HG03095 (cell line): ENCODE results near the gene CCDC102B.
"Not testable (repeated sequence)": the region's sequence is repeated elsewhere in the genome, so short reads cannot be mapped to it uniquely, and the experiment has no call there.

Experiments used
- ATAC-seq: cut with Tn5 transposase; IDR thresholded peaks from one replicate; pipeline ENCODE4 v1.9.1; 2021; ENCODE audit warnings: moderate library complexity; ENCODE audit not compliant: unreplicated experiment

Gene CCDC102B

DNA sequence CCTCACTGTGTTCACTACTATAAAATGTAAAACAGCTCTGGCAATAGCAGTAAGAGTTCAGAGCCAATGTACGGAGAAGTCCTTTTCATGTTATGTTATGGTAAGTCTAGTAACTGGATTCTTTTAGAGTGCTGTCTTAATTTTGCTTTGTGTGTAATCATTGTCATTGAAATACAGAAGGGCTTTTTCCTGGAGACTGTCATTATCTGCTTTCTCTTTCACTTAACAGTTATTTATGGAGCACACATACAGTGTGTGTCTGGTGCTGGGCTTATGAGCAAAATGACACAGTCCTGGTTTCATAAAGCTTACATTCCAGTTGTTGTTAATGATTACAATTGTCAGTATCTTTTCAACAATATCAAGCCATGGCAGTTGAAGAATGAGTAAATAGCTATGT lies 95.5 kb downstream of the CCDC102B start:
- no peak for ATAC-seq

DNA sequence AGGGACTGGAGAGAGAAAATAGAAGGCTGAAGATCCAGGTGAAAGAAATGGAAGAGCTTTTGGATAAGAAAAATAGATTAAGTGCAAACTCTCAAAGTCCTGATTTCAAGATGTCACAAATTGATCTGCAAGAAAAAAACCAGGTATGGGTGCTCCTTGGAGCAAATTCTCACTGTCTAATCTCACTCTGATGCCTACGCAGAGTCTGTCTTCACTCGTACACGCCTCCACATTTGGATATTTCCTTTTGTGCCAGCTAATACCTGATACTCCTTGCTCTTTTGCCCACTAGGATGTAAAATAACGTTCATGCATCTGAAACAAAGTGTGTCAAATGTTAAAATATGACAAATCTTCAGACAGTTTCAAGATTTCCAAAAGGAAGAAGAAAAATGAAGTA lies 99.4 kb downstream of the CCDC102B start:
- ATAC-seq: no peak

DNA sequence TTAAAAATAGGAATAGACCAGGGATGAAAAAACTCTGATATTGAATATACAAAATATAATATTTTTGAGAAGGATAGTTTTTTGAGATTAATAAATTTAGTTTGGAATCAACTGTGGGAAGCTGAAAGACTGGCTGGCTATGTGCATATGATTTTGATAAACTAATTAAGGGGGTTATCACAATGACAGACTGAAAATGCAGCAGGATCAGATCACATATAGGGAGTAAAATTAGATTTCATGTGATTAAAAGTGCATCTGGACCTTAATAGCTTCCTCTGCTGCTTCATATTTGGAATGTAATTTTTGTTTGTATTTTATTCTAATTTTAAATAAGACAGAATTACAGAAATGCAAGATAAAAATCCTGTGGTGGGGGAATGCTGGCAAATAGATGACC lies 111.7 kb downstream of the CCDC102B start:
- no peak for ATAC-seq

DNA sequence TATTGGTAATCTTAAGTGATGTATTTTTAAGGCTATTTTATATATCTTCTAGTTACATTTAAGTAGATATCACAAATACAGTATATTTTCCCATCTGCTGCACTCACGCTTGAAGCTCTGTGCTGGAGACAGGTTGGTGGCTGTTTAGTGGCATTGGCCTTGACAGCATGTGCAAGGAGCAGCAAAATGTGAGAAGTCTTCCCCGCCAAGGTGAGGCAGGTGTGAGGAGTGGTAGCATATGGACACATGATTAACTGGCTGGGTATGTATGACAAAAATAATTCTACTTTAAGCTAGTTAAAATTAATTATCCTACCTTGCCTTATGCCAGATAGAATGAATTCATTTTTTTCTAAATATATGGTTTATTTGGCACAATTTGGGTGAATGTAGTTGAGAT lies 117.2 kb downstream of the CCDC102B start:
- no peak for ATAC-seq

DNA sequence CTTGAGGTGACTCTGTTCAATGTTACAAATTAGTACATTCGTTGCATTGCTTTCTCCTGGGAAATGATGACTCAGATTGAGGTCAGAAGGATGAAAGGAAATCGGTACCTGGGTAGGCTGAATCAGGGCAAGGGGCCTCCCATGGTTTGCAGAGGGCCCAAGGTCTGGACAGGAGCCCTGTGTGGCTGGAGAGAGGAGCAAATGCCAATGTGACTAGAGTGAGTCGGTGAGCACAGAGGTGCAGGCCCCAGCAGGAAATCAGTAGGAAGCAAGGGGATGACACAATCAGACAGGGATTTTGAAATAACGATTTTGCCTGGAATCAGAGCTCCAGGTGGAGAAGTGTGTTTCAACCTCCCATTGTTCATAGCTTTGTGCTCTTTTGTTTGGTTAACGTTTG lies 118.9 kb downstream of the CCDC102B start:
- no peak for ATAC-seq

DNA sequence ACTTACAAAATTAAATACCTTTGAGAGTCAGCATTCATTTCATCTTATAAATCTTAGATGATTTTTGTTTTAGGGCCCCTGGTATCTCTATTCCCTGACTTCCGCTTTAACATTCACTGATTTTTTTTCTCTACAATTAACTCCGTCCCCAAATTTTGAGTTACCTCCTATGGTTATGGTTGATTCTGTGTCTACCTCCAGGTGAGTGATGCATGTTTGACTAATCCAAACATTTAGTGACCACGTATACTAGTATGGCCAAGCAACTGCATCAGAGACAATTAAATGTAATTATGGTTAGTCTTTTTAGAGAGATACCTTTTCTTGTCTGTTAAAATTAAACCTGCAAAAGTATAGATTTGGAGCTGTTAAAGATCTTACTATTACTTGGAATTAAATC lies 120.3 kb downstream of the CCDC102B start:
- no peak for ATAC-seq

DNA sequence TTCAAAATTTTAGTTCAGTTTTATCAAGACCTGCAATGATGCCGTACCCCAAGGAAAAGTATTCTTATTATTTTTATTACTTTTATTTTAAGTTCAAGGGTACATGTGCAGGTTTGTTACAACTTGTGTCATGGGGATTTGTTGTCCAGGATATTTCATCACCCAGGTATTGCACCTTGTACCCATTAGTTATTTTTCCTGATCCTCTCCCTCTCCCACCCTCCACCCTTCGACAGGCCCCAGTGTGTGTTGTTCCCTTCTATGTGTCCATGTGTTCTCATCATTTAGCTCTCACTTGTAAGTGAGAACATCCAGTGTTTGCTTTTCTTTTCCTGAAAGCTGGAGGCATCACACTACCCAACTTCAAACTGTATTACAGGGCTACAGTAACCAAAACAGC lies 122.0 kb downstream of the CCDC102B start:
- ATAC-seq: no peak

DNA sequence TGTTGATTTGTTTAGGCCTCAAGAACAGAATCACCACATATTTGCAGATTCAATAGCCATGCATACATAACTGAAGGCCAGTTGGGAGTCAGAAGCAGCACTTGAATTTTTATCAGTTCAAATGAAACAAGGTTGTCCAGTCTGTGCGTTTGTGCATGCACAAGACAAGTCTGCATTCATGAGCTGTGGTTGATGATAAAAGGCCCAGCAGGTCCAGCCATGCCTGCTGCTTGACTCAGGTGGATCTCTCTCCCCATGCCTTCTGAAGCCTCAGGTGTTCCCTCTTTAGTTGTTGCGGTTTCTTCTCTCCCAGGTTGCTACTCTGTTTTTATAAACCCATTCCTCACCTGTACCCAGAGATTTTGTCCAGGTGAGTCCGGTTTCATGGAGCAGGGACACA lies 124.5 kb downstream of the CCDC102B start:
- no peak for ATAC-seq

DNA sequence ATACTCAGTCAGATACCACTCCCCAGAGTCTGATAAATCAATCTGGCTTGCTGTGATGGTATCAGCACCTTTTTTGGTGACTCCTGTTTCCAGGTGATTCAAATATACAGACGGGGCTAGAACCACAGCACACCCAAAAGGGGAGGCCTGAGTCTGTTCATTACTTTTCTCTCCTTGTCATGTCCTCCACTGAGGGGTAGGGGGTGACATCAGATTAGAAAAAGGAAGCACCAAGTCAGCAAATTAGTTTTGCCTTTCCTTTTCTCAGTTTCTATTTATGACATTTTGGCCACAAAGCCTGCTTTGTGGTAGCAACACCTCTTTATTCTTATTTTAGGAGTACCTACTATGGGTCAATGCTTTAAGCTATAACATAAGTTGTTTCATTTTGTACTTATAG lies 127.4 kb downstream of the CCDC102B start:
- peak; percentile 86 for ATAC-seq

DNA sequence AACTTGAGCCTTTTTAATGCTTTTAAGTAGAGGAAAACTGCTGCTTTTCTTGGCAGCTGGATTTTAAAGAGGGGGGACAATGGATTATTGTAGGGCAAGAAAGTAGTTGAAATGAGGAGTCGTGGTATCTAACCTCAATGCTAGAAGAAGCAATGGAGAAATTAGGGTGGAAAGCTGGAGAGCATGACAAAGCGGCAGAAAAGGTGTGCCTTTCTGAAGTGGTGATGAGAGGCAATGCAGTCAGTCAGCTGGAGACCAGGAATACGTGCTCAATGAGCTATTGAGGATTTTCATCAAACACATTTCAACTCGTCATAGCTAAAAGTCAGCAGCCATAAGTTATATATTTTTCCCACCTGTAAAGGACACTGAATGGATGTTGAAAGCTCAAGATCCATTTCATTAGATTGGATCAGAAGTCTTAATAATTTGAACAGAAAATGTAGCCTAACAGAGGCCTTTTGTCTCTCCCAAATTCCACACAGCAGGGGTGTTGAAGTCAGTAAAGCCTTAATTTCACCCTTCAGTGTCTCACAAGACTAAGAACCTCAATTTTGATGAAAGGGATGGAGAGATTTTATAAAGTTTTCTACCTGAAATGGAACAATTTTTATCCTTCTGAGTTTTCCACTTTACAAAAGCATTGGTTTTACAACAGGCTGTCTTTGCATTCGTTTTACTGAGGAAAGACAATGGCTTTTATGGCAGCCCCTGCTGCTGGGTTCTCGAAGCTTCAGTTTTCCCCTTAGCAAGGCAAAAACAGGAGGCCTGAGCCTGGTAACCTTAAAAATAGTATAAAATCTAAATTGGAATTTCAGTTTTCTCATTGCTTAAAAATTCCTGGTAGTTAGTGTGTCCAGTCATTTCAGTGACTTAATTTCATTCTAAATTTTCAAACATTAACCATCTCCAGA lies 131.1 kb downstream of the CCDC102B start:
- no peak for ATAC-seq

DNA sequence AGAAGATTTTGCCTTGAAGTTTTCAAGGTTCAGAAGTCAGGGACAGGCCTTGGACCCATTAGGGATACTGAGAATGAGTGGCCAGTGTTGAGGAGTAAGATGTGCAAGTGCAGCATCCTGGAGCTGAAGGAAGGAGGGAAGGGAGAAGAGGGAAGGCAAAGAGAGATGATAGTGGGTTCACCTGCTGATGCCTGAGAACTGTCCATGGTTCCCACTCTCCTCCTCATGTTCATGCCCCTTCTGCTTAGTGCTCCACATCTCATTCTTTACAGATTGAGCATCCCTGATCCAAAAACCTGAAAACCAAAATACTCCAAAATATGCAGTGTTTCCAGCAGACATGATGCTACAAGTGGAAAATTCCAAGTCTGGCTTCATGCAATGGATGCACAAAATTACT lies 137.8 kb downstream of the CCDC102B start:
- ATAC-seq: no peak

DNA sequence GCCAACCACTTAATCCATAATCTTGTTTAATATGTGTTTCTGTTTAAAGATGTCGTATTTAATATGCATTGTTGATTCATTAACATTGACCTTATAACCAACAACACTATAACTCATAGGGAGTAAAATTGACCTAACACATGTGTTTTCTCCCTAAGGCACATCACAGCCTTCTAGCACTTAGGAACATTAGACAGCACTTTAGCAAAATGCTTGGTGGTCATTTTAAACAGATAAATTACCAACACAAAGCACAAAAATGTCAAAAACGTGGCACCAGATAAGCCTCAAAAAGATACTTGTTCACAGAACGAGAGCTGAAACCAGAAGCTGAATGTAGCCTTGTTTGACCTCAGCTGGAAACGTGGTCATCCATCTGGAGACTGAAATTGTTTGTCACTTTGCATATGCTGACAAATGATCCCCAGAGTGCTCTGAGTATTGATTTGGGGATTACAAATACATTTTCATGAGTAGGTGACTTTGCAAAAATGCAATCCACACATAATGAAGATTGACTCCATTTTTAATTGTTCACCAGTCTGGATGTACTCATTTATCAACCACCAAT lies 139.2 kb downstream of the CCDC102B start:
- ATAC-seq: peak; percentile 82

DNA sequence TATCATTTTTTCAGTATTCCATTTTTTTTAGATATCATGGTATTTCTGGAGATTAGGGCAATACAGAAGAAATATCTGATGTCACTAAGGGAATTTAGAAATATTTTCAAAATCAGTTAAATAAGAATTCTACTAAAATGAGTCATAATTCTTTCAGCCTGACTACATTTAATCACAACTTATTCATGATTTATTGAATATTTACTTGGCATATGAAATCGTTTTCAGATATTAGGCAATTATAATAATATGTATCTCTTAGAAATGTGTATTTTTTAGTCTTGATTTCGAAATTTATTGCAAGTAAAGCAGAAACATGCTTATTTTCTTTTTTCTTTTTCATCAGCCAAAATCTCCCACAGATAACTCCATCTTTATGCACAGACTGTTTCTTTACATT lies 142.2 kb downstream of the CCDC102B start:
- no peak for ATAC-seq

DNA sequence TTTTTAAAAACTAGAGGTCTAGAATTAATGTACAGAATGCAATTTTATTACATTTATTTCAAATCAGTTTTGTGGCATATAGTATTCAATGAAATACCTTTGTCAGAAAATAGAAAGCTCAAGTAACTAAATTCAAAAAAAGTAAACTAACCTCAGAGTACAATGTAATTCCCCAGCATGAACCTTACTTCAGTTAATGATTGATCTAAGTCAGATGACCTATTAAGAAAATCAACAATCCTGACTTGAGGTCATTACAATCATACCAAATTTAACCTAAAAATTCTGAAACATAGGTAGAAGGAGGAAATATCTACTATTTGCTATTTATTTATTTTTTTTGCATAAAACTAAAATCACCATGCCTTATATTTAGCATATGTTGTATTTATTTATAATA lies 142.9 kb downstream of the CCDC102B start:
- no peak for ATAC-seq

DNA sequence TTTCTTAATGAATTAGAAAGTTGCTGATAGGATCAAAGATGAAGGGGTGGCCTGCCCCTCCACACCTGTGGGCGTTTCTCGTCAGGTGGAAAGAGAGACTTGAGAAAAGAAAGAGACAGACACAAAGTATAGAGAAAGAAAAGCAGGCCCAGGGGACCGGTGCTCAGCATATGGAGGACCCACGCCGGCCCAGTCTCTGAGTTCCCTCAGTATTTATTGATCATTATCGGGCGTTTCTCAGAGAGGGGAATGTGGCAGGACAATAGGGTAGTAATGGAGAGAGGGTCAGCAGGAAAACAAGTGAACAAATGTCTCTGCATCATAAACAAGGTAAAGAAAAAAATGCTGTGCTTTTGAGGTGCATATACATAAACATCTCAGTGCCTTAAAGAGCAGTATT lies 144.3 kb downstream of the CCDC102B start:
- no peak for ATAC-seq

DNA sequence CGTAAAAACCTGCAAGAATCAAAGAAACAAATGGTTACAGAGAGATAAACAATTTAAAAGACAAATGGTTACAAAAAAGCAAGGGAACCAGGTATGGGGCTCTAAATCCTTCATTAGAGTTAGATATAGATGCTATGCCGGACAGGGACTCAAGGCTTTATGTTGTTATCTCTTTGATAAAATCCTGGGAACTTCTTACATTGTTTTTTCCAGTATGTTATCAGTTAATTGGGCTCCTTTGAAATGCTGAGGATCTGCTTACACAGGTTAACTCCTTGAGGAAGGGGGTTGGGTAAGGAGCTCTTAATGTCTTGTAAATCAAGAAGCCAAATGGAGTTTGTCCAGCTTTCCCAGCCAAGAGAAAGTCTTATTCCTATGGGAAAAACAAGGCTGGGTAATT lies 146.0 kb downstream of the CCDC102B start:
- not testable (repeated sequence) for ATAC-seq

DNA sequence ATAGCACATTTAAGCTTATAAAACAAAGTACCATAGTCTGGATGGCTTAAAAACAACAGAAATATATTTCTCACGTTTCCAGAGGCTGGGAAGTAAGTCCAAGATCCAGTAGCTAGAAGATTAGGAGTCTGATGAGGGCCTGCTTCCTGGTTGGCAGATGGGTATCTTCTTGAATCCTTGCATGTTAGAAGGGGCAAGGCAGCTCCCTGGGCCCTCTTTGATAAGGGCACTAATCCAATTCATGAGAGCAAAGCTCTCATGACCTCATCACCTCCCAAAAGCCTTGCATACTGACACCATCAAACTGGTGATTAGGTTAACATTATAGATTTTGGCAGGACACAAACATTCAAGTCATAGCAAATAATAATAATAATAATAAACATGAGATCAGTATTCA lies 146.4 kb downstream of the CCDC102B start:
- ATAC-seq: no peak

DNA sequence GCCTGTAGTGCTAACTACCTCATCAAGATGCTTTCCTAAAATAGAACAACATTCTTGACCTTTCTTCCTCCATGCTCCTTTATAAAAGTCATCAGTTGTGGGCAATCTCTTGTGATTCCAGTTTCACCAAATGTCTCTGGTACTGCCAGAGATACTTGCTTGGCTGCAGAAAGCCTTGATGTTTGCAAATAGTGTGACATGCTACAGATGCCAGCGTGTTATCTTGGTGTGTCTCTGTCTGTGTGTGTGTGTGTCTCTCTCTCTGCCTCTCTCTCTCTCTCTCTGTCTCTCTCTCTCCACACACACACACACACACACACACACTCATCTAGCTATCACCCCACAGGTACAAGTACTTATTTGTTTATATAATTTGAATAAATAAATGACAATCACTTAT lies 146.9 kb downstream of the CCDC102B start:
- no peak for ATAC-seq

DNA sequence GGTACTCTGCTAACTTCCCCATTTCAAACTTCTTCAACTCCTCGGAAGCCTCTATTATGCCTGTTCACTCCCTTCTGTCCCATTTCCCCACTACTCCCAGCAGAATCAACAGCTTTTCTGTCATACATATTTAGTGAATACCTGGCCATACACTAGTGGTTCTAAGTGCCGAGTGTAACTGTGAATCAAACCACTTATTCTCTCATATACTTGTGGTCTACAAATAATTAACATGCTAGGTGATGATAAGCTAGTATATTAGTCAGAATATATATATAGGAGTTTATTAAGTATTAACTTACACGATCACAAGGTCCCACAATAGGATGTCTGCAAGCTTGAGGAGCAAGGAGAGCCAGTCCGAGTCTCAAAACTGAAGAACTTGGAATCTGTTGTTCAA lies 150.7 kb downstream of the CCDC102B start:
- ATAC-seq: no peak

DNA sequence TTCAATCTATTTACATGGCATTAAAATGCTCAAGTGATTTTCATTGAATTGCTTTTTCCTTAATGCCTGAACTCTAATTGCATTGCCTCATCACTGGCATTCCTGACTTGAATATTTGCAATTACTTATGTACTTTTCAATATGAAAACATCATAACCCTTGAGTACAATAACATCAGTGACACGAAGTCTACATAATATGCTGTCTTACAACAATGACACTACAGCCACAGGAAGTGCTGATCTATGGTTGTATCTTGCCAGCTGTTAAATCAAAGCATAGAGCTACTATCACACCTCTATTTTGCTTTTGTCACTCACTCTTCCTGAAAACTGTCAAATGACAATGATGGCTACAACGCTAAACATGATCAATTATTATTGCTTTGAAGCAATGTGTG lies 156.9 kb downstream of the CCDC102B start:
- ATAC-seq: no peak

DNA sequence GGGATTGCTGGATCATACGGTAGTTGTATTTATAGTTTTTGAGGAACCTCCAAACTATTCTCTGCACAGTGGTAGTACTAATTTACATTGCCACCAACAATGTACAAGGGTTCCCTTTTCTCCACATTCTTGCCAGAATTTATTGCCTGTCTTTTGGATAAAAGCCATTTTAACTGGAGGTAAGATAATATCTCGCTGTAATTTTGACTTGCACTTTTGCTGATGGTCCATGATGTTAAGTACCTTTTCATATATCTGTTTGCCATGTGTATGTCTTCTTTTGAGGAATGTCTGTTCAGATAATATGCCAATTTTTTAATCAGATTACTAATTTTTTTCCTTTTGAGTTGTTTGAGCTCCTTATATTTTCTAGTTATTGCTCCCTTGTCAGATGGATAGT lies 158.8 kb downstream of the CCDC102B start:
- ATAC-seq: no peak

DNA sequence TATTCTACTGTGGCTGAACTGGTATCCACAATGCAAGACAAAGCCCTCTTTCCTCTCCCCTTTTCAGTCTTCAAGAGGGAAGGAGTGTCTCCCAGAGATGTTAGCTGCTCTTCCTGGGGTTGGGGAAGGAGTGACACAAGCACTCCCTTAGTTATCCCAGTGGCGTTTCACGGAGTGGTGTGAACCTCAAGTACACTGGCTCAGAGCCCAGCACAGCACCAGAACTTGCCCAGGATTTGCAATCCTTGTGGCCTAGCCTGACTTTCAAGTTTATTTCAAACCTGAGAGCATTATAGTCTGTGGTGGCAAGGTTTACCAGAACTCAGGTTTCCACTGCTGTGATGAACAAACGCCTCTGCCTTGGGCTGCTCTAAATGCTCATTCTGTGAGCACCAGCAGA lies 162.5 kb downstream of the CCDC102B start:
- ATAC-seq: no peak

DNA sequence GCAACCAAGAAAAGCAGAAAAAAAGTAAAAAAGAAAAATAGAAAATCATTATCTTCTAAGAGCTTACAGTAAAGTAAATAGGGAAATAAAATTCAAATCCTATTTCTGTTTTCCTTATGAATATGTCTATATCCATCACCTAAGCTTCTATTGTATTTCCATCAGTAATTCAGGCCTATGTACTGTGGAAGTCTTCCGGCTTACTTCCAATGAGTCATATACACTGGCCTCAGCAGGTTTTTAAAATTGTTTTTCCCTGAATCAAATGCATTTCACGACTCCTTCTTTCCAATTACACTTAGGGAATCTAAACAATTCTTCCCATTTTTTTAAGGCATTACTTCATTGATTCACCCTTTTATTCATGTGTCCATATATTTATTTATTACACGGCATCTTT lies 164.7 kb downstream of the CCDC102B start:
- no peak for ATAC-seq
